Measurements from ENCODE around the gene PRKCA.

The PRKCA gene

GRCh38 chr17:66469461-66469860, 167.0 kb downstream of the PRKCA start:
- no peak for TF ChIP-seq CTCF (conservative IDR thresholded peaks at IDR 0.05; ENCODE audit: control insufficient read depth, insufficient read depth, low read depth, low read length)
- no peak overlapping the region for H3K4me3 ChIP-seq (ENCODE audit: control insufficient read depth, low read depth, low read length)
- DNase-seq (ENCODE audit: low read depth) = no peak

GRCh38 chr17:66469890-66470289, 167.5 kb downstream of the PRKCA start:
- H3K4me3 ChIP-seq (ENCODE audit: control insufficient read depth, low read depth, low read length) = no peak overlapping the region
- DNase-seq (ENCODE audit: low read depth) = no peak
- no peak for TF ChIP-seq CTCF (conservative IDR thresholded peaks at IDR 0.05; ENCODE audit: control insufficient read depth, insufficient read depth, low read depth, low read length)

GRCh38 chr17:66472123-66472522, 169.7 kb downstream of the PRKCA start:
- H3K4me3 ChIP-seq (ENCODE audit: control insufficient read depth, low read depth, low read length) = no peak overlapping the region
- no peak for TF ChIP-seq CTCF (conservative IDR thresholded peaks at IDR 0.05; ENCODE audit: control insufficient read depth, insufficient read depth, low read depth, low read length)
- no peak for DNase-seq (ENCODE audit: low read depth)

- no peak overlapping the region for H3K4me3 ChIP-seq (ENCODE audit: control insufficient read depth, low read depth, low read length)
- no peak for TF ChIP-seq CTCF (conservative IDR thresholded peaks at IDR 0.05; ENCODE audit: control insufficient read depth, insufficient read depth, low read depth, low read length)
- DNase-seq (ENCODE audit: low read depth) = no peak
Observed at GRCh38 chr17:66474258-66474657, 171.8 kb downstream of the PRKCA start.

- no peak for TF ChIP-seq CTCF (conservative IDR thresholded peaks at IDR 0.05; ENCODE audit: control insufficient read depth, insufficient read depth, low read depth, low read length)
- no peak for DNase-seq (ENCODE audit: low read depth)
- H3K4me3 ChIP-seq (ENCODE audit: control insufficient read depth, low read depth, low read length) = no peak overlapping the region
Observed at GRCh38 chr17:66474806-66475497, 172.5 kb downstream of the PRKCA start.

GRCh38 chr17:66476014-66476413, 173.6 kb downstream of the PRKCA start:
- H3K4me3 ChIP-seq (ENCODE audit: control insufficient read depth, low read depth, low read length) = no peak overlapping the region
- DNase-seq (ENCODE audit: low read depth) = no peak
- TF ChIP-seq CTCF (conservative IDR thresholded peaks at IDR 0.05; ENCODE audit: control insufficient read depth, insufficient read depth, low read depth, low read length) = no peak
